ENCODE results near the gene CYB5R2.

Gene CYB5R2

DNA sequence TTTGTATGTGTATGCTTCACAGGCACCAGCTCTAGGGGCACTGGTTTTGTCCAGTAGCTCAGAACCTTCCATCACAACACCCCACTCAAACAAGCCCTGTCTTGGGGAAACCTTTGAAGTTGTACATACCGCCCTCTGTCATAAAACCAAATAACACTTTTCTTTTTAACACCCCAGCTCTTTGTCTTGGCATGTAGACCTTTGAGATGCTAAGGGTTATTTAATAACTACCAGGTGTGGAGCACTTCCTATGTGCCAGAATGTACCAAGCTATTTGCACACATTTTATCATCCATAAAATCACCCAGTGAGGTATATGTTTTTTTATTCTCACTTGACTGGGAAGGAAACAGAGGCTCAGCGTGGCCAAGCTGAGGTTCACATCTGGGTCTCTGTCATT lies 50.6 kb downstream of the CYB5R2 start:
- TF ChIP-seq CEBPB (IDR thresholded peaks at IDR 0.05) = no peak
- no peak for TF ChIP-seq MAX (IDR thresholded peaks at IDR 0.05)
- no peak for TF ChIP-seq RAD21 (IDR thresholded peaks at IDR 0.05; ENCODE audit: low read depth)
- no peak for TF ChIP-seq ZBTB7A (IDR thresholded peaks at IDR 0.05; ENCODE audit: low read depth)
- TF ChIP-seq, protein P1, sequence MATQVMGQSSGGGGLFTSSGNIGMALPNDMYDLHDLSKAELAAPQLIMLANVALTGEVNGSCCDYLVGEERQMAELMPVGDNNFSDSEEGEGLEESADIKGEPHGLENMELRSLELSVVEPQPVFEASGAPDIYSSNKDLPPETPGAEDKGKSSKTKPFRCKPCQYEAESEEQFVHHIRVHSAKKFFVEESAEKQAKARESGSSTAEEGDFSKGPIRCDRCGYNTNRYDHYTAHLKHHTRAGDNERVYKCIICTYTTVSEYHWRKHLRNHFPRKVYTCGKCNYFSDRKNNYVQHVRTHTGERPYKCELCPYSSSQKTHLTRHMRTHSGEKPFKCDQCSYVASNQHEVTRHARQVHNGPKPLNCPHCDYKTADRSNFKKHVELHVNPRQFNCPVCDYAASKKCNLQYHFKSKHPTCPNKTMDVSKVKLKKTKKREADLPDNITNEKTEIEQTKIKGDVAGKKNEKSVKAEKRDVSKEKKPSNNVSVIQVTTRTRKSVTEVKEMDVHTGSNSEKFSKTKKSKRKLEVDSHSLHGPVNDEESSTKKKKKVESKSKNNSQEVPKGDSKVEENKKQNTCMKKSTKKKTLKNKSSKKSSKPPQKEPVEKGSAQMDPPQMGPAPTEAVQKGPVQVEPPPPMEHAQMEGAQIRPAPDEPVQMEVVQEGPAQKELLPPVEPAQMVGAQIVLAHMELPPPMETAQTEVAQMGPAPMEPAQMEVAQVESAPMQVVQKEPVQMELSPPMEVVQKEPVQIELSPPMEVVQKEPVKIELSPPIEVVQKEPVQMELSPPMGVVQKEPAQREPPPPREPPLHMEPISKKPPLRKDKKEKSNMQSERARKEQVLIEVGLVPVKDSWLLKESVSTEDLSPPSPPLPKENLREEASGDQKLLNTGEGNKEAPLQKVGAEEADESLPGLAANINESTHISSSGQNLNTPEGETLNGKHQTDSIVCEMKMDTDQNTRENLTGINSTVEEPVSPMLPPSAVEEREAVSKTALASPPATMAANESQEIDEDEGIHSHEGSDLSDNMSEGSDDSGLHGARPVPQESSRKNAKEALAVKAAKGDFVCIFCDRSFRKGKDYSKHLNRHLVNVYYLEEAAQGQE (IDR thresholded peaks at IDR 0.05; ENCODE audit: low read depth) = no peak
- no peak for TF ChIP-seq USF1 (IDR thresholded peaks at IDR 0.05)
- no peak for TF ChIP-seq NFIC (IDR thresholded peaks at IDR 0.05)
- no peak for TF ChIP-seq TEAD4 (IDR thresholded peaks at IDR 0.05)
- no peak for TF ChIP-seq FOXM1 (IDR thresholded peaks at IDR 0.05; ENCODE audit: borderline replicate concordance, low read depth)
- TF ChIP-seq YY1 (IDR thresholded peaks at IDR 0.05; ENCODE audit: low read depth) = no peak
- no peak for TF ChIP-seq EGR1 (IDR thresholded peaks at IDR 0.05)
- no peak for TF ChIP-seq TCF12 (IDR thresholded peaks at IDR 0.05; ENCODE audit: low read depth)
- TF ChIP-seq EP300 (IDR thresholded peaks at IDR 0.05; ENCODE audit: borderline replicate concordance) = no peak
- no peak for TF ChIP-seq CREB1 (IDR thresholded peaks at IDR 0.05; ENCODE audit: low read depth)
- TF ChIP-seq TAF1 (IDR thresholded peaks at IDR 0.05; ENCODE audit: low read depth) = no peak

DNA sequence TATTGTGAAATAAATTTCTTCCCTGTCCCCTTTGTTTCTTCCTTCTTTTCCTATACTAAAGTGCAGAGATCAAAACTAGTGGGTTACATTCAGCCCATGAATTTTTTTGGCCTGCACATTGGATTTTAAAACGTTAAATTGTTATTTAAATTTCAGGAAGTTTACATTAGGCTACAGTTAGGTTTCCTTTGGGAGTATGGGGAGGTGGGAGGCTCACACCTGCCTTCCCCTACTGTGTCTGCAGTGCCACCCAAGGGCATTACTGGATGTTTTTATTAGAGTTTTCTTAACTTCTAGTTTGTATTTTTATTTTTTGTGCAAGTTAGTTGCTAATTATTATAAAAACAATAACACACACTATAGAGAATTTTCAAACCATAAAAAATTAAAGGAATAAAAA lies 51.7 kb downstream of the CYB5R2 start:
- no peak for TF ChIP-seq TEAD4 (IDR thresholded peaks at IDR 0.05)
- TF ChIP-seq CEBPB (IDR thresholded peaks at IDR 0.05) = no peak
- TF ChIP-seq TCF12 (IDR thresholded peaks at IDR 0.05; ENCODE audit: low read depth) = no peak
- TF ChIP-seq MAX (IDR thresholded peaks at IDR 0.05) = no peak
- TF ChIP-seq CREB1 (IDR thresholded peaks at IDR 0.05; ENCODE audit: low read depth) = no peak
- TF ChIP-seq TAF1 (IDR thresholded peaks at IDR 0.05; ENCODE audit: low read depth) = no peak
- TF ChIP-seq FOXM1 (IDR thresholded peaks at IDR 0.05; ENCODE audit: borderline replicate concordance, low read depth) = no peak
- no peak for TF ChIP-seq EP300 (IDR thresholded peaks at IDR 0.05; ENCODE audit: borderline replicate concordance)
- TF ChIP-seq, protein P1 (IDR thresholded peaks at IDR 0.05; ENCODE audit: low read depth) = no peak
- no peak for TF ChIP-seq EGR1 (IDR thresholded peaks at IDR 0.05)
- TF ChIP-seq NFIC (IDR thresholded peaks at IDR 0.05) = no peak

DNA sequence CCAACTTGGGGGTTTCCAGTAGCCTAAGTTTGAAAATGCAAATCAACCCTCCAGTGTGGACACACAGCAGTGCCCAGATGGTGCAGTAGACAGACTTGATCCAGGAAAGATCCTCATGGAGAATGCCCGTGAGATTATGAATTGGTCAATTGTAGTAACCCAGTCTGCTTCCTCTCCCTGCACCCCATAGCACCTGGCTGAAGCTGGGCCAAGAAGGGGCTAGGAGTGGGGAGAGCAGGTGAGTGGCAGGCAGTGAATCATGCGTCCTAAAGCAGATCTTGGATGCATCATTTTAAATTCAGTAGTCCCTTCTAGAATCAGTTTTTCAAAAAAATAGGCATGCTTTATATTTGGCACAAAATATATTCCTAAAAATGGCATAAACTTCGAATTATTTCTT lies 52.2 kb downstream of the CYB5R2 start:
- TF ChIP-seq RAD21 (IDR thresholded peaks at IDR 0.05; ENCODE audit: low read depth) (no peak), CREB1 (IDR thresholded peaks at IDR 0.05; ENCODE audit: low read depth) (no peak), NFIC (IDR thresholded peaks at IDR 0.05) (no peak), CEBPB (IDR thresholded peaks at IDR 0.05) (no peak), MAX (IDR thresholded peaks at IDR 0.05) (no peak), ZBTB7A (IDR thresholded peaks at IDR 0.05; ENCODE audit: low read depth) (no peak), TEAD4 (IDR thresholded peaks at IDR 0.05) (no peak), EP300 (IDR thresholded peaks at IDR 0.05; ENCODE audit: borderline replicate concordance) (no peak), YY1 (IDR thresholded peaks at IDR 0.05; ENCODE audit: low read depth) (no peak), TCF12 (IDR thresholded peaks at IDR 0.05; ENCODE audit: low read depth) (no peak), USF1 (IDR thresholded peaks at IDR 0.05) (no peak), EGR1 (IDR thresholded peaks at IDR 0.05) (no peak), TAF1 (IDR thresholded peaks at IDR 0.05; ENCODE audit: low read depth) (no peak), FOXM1 (IDR thresholded peaks at IDR 0.05; ENCODE audit: borderline replicate concordance, low read depth) (no peak)
- TF ChIP-seq, protein P1 (IDR thresholded peaks at IDR 0.05; ENCODE audit: low read depth) = no peak

- no peak for TF ChIP-seq CREB1 (IDR thresholded peaks at IDR 0.05; ENCODE audit: low read depth)
- no peak for TF ChIP-seq EP300 (IDR thresholded peaks at IDR 0.05; ENCODE audit: borderline replicate concordance)
- TF ChIP-seq YY1 (IDR thresholded peaks at IDR 0.05; ENCODE audit: low read depth) = no peak
- no peak for TF ChIP-seq EGR1 (IDR thresholded peaks at IDR 0.05)
- TF ChIP-seq USF1 (IDR thresholded peaks at IDR 0.05) = no peak
- TF ChIP-seq FOXM1 (IDR thresholded peaks at IDR 0.05; ENCODE audit: borderline replicate concordance, low read depth) = no peak
- no peak for TF ChIP-seq TEAD4 (IDR thresholded peaks at IDR 0.05)
- TF ChIP-seq MAX (IDR thresholded peaks at IDR 0.05) = no peak
- TF ChIP-seq, protein P1 (IDR thresholded peaks at IDR 0.05; ENCODE audit: low read depth) = no peak
- TF ChIP-seq TAF1 (IDR thresholded peaks at IDR 0.05; ENCODE audit: low read depth) = no peak
- TF ChIP-seq RAD21 (IDR thresholded peaks at IDR 0.05; ENCODE audit: low read depth) = no peak
- TF ChIP-seq NFIC (IDR thresholded peaks at IDR 0.05) = no peak
- TF ChIP-seq TCF12 (IDR thresholded peaks at IDR 0.05; ENCODE audit: low read depth) = no peak
- no peak for TF ChIP-seq CEBPB (IDR thresholded peaks at IDR 0.05)
- TF ChIP-seq ZBTB7A (IDR thresholded peaks at IDR 0.05; ENCODE audit: low read depth) = no peak
Observed at GRCh38 chr11:7619322-7619721, 54.0 kb downstream of the CYB5R2 start.
